Spinal cord (tissue), 10 donors: ENCODE data around the gene ROR1. TPM values are rescaled to one million over a fixed set of nuclear protein-coding genes. Genes with fewer than 3 reads are reported as not detected.

ENCODE experiments used
- DNase-seq, 6 donors: peaks; one replicate each; pipeline versions ENCODE4 v3.0.0 to v3.0.0-alpha.2; 2013 to 2015; ENCODE audit warnings: low spot score in 6 of 6, low read depth in 4 of 6
- H3K27ac ChIP-seq: one replicate; pipeline ENCODE4 v1.5.1; 2013; ENCODE audit warnings: low read depth, low read length, control low read depth
- H3K27me3 ChIP-seq: one replicate; pipeline ENCODE4 v1.6.1; 2013; ENCODE audit warnings: low read length; ENCODE audit not compliant: control insufficient read depth, insufficient read depth
- H3K36me3 ChIP-seq: one replicate; pipeline ENCODE4 v1.6.1; 2013; ENCODE audit warnings: low read length; ENCODE audit not compliant: control insufficient read depth, insufficient read depth
- H3K4me1 ChIP-seq: one replicate; pipeline ENCODE4 v1.6.1; 2013; ENCODE audit warnings: low read length; ENCODE audit not compliant: control insufficient read depth, insufficient read depth
- H3K4me3 ChIP-seq: one replicate; pipeline ENCODE4 v1.5.1; 2013; ENCODE audit warnings: low read depth, low read length, control low read depth
- H3K9me3 ChIP-seq: one replicate; pipeline ENCODE4 v1.6.1; 2013; ENCODE audit warnings: low read length; ENCODE audit not compliant: control insufficient read depth, insufficient read depth
- WGBS: methylation state at CpG from one replicate; pipeline ENCODE4 v1.1.5; 2013; ENCODE audit warnings: missing lambda C conversion rate; ENCODE audit not compliant: insufficient coverage; 5-methylcytosine and 5-hydroxymethylcytosine counted together
- polyA plus RNA-seq, 2 donors: library from polyadenylated mRNA; unstranded; fragments of 120-200 nt; gene quantifications; one replicate each; pipeline ENCODE4 v1.2.1, GENCODE V29; 2013; ENCODE audit not compliant: insufficient read length in 2 of 2
- small RNA-seq: library from RNA; depleted of rRNA; stranded (forward); fragments of <200 nt; gene quantifications from one replicate; pipeline ENCODE3, GENCODE V24; 2014; ENCODE audit warnings: low replicate concordance
- total RNA-seq, 2 donors: library from RNA; depleted of rRNA in 1 of 2; stranded (reverse); fragments of 120-200 nt in 1 of 2; fragments of >200 nt in 1 of 2; gene quantifications; one replicate each; pipeline versions ENCODE4 v1.2.3 to v1.2.4, GENCODE V29; 2013 to 2014
- donor health status: healthy.

ROR1 gene
- total and polyA plus RNA-seq, 4 donors, result 4.0 to 16.5 (median 7.9) TPM

GRCh38 chr1:64229307-64229706 is 455.5 kb downstream of the ROR1 start:
- H3K27me3 ChIP-seq, result no peaks in the 10 kb centered on the region
- H3K36me3 ChIP-seq, result no peaks in the 10 kb centered on the region
- no peaks in the 10 kb centered on the region for H3K4me1 ChIP-seq
- H3K9me3 ChIP-seq, result no peaks in the 10 kb centered on the region
- no peak overlapping the region for H3K27ac ChIP-seq
- no CpG with 5 or more reads among the region's 3 CpGs for WGBS
- DNase-seq, result no peak
- no peak overlapping the region for H3K4me3 ChIP-seq

Small RNA genes within 50 kb of the gene (small RNA-seq; reads per million reads assigned to genes)
- gene RF00019, result not detected
- gene RNU6-809P, result not detected

Other genes with a start within 250 kb of the ROR1 start
- gene PGM1, start 180.6 kb upstream of the ROR1 start, total RNA-seq, result 10 to 100 TPM; 49.2 to 58.3 TPM
- 10 to 100 TPM; 41.3 to 46.6 TPM for gene PGM1, start 180.6 kb upstream of the ROR1 start, polyA plus RNA-seq